ENCODE data around the gene KRTAP4-7. TPM values are rescaled to one million over a fixed set of nuclear protein-coding genes. Genes with fewer than 3 reads are reported as not detected.
"Not testable (repeated sequence)": the region's sequence is repeated elsewhere in the genome, so short reads cannot be mapped to it uniquely, and the experiment has no call there.

The KRTAP4-7 gene
- total RNA-seq, 1 experiment from 2014 or later, result not detected

DNA sequence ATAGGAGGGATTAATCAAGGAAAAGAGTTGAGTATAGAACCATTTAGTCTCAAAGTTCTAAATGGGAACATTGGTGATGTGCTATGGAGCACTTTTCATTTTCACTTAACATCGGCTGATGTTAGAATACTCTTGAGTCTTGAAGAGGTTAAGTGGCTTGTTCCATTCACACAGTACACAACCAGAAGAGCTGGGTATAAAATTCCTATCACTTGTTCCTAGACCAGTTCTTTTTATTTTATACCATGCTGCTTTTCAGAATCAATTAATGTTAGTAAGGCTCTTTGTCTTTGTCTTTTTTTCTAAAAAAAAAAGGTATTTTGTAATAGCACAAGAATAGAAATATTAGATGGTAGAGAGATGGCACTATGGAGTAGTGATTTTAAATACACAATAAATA lies 41.0 kb upstream of the KRTAP4-7 start:
- intact Hi-C loops (cut with micrococcal nuclease; ENCODE audit: unreplicated experiment) (no loop called here), in situ Hi-C loops (cut with HindIII; ENCODE audit: low pct_unique_long_range_greater_than_20kb, low sequenced_read_pairs) (no loop called here)
- no peaks in the 10 kb centered on the region for H3K4me1 ChIP-seq (ENCODE audit: control insufficient read depth, insufficient read depth, low read length)
- H3K27me3 ChIP-seq (ENCODE audit: control insufficient read depth, insufficient read depth, low read length), result no peaks in the 10 kb centered on the region
- POLR2A ChIA-PET, result interaction anchor here (0.6 kb wide), 1 partner anchor 726 kb away, joined by 3 read pairs; no protein-coding TSS in a partner anchor
- DNase-seq (ENCODE audit: low read depth, low spot score) (no peak), ATAC-seq (no peak)
- no peaks in the 10 kb centered on the region for H3K36me3 ChIP-seq (ENCODE audit: control insufficient read depth, insufficient read depth, low read length)
- TF ChIP-seq POLR2AphosphoS5 (IDR thresholded peaks at IDR 0.05; ENCODE audit: low read depth, low read length) (no peak), SIN3A (IDR thresholded peaks at IDR 0.05; ENCODE audit: borderline replicate concordance, insufficient read depth, low read depth, low read length) (no peak), TCF7L2 (IDR thresholded peaks at IDR 0.05; ENCODE audit: low read depth, low read length) (no peak)
- TF ChIP-seq, protein P1, sequence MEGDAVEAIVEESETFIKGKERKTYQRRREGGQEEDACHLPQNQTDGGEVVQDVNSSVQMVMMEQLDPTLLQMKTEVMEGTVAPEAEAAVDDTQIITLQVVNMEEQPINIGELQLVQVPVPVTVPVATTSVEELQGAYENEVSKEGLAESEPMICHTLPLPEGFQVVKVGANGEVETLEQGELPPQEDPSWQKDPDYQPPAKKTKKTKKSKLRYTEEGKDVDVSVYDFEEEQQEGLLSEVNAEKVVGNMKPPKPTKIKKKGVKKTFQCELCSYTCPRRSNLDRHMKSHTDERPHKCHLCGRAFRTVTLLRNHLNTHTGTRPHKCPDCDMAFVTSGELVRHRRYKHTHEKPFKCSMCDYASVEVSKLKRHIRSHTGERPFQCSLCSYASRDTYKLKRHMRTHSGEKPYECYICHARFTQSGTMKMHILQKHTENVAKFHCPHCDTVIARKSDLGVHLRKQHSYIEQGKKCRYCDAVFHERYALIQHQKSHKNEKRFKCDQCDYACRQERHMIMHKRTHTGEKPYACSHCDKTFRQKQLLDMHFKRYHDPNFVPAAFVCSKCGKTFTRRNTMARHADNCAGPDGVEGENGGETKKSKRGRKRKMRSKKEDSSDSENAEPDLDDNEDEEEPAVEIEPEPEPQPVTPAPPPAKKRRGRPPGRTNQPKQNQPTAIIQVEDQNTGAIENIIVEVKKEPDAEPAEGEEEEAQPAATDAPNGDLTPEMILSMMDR (IDR thresholded peaks at IDR 0.05), result no peak
- TF ChIP-seq, protein P2, sequence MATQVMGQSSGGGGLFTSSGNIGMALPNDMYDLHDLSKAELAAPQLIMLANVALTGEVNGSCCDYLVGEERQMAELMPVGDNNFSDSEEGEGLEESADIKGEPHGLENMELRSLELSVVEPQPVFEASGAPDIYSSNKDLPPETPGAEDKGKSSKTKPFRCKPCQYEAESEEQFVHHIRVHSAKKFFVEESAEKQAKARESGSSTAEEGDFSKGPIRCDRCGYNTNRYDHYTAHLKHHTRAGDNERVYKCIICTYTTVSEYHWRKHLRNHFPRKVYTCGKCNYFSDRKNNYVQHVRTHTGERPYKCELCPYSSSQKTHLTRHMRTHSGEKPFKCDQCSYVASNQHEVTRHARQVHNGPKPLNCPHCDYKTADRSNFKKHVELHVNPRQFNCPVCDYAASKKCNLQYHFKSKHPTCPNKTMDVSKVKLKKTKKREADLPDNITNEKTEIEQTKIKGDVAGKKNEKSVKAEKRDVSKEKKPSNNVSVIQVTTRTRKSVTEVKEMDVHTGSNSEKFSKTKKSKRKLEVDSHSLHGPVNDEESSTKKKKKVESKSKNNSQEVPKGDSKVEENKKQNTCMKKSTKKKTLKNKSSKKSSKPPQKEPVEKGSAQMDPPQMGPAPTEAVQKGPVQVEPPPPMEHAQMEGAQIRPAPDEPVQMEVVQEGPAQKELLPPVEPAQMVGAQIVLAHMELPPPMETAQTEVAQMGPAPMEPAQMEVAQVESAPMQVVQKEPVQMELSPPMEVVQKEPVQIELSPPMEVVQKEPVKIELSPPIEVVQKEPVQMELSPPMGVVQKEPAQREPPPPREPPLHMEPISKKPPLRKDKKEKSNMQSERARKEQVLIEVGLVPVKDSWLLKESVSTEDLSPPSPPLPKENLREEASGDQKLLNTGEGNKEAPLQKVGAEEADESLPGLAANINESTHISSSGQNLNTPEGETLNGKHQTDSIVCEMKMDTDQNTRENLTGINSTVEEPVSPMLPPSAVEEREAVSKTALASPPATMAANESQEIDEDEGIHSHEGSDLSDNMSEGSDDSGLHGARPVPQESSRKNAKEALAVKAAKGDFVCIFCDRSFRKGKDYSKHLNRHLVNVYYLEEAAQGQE (IDR thresholded peaks at IDR 0.05; ENCODE audit: insufficient read depth in 1 of 2, low read depth in 2 of 2, low read length in 1 of 2), result no peak
- H3K4me3 ChIP-seq (ENCODE audit: low read depth in 2 of 2, low read length in 2 of 2), result no peak overlapping the region
- no peaks in the 10 kb centered on the region for H3K9me3 ChIP-seq (ENCODE audit: control insufficient read depth, insufficient read depth, low read depth, low read length)
- BruUV-seq (replicated peaks), result no TSS peak
- no peak overlapping the region for H3K27ac ChIP-seq (ENCODE audit: low read length)
- CTCF ChIA-PET, result no interaction called here

GRCh38 chr17:41046735-41047465 lies 37.0 kb upstream of the KRTAP4-7 start, which contains the start of gene KRTAP2-1:
TSS of gene KRTAP2-1 (minus strand) at chr17:41047316. CDS start at chr17:41047267, 49 bp downstream.
- DNase-seq (ENCODE audit: low read depth, low spot score); POLR2A ChIA-PET; ATAC-seq; H3K27ac ChIP-seq (ENCODE audit: low read length); H3K36me3 ChIP-seq (ENCODE audit: control insufficient read depth, insufficient read depth, low read length); intact Hi-C loops (cut with micrococcal nuclease; ENCODE audit: unreplicated experiment); H3K27me3 ChIP-seq (ENCODE audit: control insufficient read depth, insufficient read depth, low read length); H3K4me3 ChIP-seq (ENCODE audit: low read depth in 2 of 2, low read length in 2 of 2); in situ Hi-C loops (cut with HindIII; ENCODE audit: low pct_unique_long_range_greater_than_20kb, low sequenced_read_pairs); CTCF ChIA-PET; H3K9me3 ChIP-seq (ENCODE audit: control insufficient read depth, insufficient read depth, low read depth, low read length); BruUV-seq (replicated peaks); H3K4me1 ChIP-seq (ENCODE audit: control insufficient read depth, insufficient read depth, low read length): not testable (repeated sequence)

DNA sequence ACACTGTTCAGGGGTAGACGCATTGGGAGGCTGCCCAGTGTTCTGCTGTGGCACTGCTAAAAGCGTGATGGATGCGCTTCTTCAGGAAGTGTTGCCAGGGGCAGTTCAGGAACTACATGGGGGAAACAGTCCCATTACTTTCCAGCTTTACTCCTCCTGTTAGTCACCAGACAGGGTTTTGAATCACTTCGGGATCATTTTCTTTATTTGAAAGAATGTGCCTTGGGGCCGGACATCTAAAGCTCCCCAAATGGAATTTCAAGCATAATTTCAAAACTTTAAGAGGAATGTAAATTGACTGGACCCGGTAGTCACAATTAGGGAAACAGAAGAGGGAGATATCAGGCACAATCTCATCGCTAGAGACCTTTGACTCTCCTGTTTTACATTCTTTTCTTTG lies 35.5 kb upstream of the KRTAP4-7 start:
- TF ChIP-seq, protein P2 (IDR thresholded peaks at IDR 0.05; ENCODE audit: insufficient read depth in 1 of 2, low read depth in 2 of 2, low read length in 1 of 2), result no peak
- TF ChIP-seq SIN3A (IDR thresholded peaks at IDR 0.05; ENCODE audit: borderline replicate concordance, insufficient read depth, low read depth, low read length) (no peak), POLR2AphosphoS5 (IDR thresholded peaks at IDR 0.05; ENCODE audit: low read depth, low read length) (no peak), TCF7L2 (IDR thresholded peaks at IDR 0.05; ENCODE audit: low read depth, low read length) (no peak)
- TF ChIP-seq, protein P1 (IDR thresholded peaks at IDR 0.05), result no peak
- ChIA-PET POLR2A (no interaction called here), CTCF (no interaction called here)
- intact Hi-C loops (cut with micrococcal nuclease; ENCODE audit: unreplicated experiment) (no loop called here), in situ Hi-C loops (cut with HindIII; ENCODE audit: low pct_unique_long_range_greater_than_20kb, low sequenced_read_pairs) (no loop called here)
- no peak for DNase-seq (ENCODE audit: low read depth, low spot score)
- ATAC-seq, result no peak
- no peaks in the 10 kb centered on the region for H3K9me3 ChIP-seq (ENCODE audit: control insufficient read depth, insufficient read depth, low read depth, low read length)
- H3K4me1 ChIP-seq (ENCODE audit: control insufficient read depth, insufficient read depth, low read length), result no peaks in the 10 kb centered on the region
- 0 out of 2 replicates have a peak, but pooled peaks cover 2% of the 10 kb centered on the region for H3K27me3 ChIP-seq (ENCODE audit: control insufficient read depth, insufficient read depth, low read length)
- no peak overlapping the region for H3K4me3 ChIP-seq (ENCODE audit: low read depth in 2 of 2, low read length in 2 of 2)
- no peak overlapping the region for H3K27ac ChIP-seq (ENCODE audit: low read length)
- H3K36me3 ChIP-seq (ENCODE audit: control insufficient read depth, insufficient read depth, low read length), result no peaks in the 10 kb centered on the region
- BruUV-seq (replicated peaks), result no TSS peak

All from Panc1 (cell line).